ENCODE data around the gene RAMACL. TPM values are rescaled to one million over a fixed set of nuclear protein-coding genes. Genes with fewer than 3 reads are reported as not detected.

The RAMACL gene
- total and polyA plus RNA-seq, 2 of the 13 experiments (the other 11 are each of a cell fraction or from before 2014, with no cell fraction given) = 0.09 to 0.29 TPM

DNA sequence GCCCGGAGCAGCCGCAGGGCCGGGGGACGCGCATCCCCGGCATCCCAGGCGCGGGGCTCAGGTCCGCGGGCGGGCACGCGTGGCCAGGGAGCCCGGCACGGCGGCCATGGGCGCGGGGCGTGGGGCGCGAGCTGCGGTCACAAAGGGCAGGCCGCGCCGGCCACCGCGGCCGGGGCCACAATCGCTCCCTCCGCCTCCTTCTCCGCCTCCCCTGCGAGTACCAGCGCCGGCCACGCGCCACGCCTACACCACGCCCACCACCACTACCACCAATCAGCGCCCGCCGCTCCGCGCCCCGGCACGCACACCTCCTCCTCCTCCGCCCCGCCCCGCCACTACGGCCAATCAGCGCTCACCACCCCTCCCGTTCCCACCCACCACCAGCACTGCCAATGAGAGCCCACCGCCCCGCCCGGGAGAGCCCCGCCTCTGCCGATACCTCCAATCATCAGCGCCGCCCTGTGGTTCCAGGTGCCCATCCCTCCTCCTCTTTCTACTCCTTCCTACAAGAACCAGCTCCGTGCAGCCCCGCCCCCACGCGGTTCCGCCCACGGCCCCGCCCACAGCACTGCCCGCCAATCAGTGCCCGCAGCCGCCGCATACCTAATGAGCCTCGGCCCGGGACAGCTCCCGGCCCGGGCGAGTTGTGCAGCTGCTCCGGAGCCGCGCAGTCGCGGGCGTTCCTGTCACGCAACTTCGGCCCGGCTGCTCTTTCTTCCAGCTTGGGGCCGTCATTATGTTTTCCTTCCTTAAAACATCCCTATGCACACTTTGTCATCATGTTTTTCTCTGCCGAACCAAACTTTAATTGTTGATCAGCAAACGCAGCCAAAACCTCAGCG, 40.8 kb upstream of the RAMACL start, which contains the start of gene RPS6KA2 (continued):
- TF ChIP-seq, protein P1, sequence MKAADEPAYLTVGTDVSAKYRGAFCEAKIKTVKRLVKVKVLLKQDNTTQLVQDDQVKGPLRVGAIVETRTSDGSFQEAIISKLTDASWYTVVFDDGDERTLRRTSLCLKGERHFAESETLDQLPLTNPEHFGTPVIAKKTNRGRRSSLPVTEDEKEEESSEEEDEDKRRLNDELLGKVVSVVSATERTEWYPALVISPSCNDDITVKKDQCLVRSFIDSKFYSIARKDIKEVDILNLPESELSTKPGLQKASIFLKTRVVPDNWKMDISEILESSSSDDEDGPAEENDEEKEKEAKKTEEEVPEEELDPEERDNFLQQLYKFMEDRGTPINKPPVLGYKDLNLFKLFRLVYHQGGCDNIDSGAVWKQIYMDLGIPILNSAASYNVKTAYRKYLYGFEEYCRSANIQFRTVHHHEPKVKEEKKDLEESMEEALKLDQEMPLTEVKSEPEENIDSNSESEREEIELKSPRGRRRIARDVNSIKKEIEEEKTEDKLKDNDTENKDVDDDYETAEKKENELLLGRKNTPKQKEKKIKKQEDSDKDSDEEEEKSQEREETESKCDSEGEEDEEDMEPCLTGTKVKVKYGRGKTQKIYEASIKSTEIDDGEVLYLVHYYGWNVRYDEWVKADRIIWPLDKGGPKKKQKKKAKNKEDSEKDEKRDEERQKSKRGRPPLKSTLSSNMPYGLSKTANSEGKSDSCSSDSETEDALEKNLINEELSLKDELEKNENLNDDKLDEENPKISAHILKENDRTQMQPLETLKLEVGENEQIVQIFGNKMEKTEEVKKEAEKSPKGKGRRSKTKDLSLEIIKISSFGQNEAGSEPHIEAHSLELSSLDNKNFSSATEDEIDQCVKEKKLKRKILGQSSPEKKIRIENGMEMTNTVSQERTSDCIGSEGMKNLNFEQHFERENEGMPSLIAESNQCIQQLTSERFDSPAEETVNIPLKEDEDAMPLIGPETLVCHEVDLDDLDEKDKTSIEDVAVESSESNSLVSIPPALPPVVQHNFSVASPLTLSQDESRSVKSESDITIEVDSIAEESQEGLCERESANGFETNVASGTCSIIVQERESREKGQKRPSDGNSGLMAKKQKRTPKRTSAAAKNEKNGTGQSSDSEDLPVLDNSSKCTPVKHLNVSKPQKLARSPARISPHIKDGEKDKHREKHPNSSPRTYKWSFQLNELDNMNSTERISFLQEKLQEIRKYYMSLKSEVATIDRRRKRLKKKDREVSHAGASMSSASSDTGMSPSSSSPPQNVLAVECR (CRISPR knock-in tag; IDR thresholded peaks at IDR 0.05; ENCODE audit: borderline replicate concordance) = peak; percentile 36; the same call in 1 of the 2 replicates
- TF ChIP-seq ZFP82 (CRISPR knock-in tag; IDR thresholded peaks at IDR 0.05; ENCODE audit: borderline replicate concordance) (no peak), NFYC (CRISPR knock-in tag; IDR thresholded peaks at IDR 0.05) (peak; percentile 70), NR3C1 (CRISPR knock-in tag; IDR thresholded peaks at IDR 0.05) (no peak), RAD21 (CRISPR knock-in tag; IDR thresholded peaks at IDR 0.05) (no peak), ZNF34 (CRISPR knock-in tag; IDR thresholded peaks at IDR 0.05; ENCODE audit: borderline replicate concordance) (no peak)
- TF ChIP-seq, protein P2, sequence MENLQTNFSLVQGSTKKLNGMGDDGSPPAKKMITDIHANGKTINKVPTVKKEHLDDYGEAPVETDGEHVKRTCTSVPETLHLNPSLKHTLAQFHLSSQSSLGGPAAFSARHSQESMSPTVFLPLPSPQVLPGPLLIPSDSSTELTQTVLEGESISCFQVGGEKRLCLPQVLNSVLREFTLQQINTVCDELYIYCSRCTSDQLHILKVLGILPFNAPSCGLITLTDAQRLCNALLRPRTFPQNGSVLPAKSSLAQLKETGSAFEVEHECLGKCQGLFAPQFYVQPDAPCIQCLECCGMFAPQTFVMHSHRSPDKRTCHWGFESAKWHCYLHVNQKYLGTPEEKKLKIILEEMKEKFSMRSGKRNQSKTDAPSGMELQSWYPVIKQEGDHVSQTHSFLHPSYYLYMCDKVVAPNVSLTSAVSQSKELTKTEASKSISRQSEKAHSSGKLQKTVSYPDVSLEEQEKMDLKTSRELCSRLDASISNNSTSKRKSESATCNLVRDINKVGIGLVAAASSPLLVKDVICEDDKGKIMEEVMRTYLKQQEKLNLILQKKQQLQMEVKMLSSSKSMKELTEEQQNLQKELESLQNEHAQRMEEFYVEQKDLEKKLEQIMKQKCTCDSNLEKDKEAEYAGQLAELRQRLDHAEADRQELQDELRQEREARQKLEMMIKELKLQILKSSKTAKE (CRISPR knock-in tag; IDR thresholded peaks at IDR 0.05; ENCODE audit: borderline replicate concordance) = no peak

Data from HepG2 (cell line).